GM19438 (cell line): ENCODE measurements around the gene CEP170.
"Not testable (repeated sequence)": the region's sequence is repeated elsewhere in the genome, so short reads cannot be mapped to it uniquely, and the experiment has no call there.

Experiments used
- ATAC-seq: cut with Tn5 transposase; IDR thresholded peaks from one replicate; pipeline ENCODE4 v1.9.1; 2021; ENCODE audit warnings: low read depth; ENCODE audit not compliant: unreplicated experiment

Gene CEP170

DNA sequence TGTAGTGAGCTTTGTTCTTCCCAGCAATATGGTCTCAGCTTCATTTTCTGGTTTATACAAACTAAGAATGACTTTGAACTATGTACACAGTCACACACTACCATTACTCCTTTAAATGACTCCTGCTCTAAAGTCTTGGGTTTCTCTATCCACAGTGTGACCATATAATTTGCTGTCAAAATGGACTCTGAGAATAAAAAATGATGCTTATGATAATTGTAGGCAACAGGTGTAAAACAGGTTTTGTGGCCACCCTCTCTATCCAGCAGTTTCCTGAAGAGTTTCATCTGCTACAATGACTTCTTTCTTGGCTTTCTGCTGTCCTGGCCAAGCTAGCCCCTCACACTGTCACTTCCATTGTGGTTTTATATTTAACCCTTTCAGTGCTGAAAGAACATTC, 71.4 kb downstream of the CEP170 start:
- ATAC-seq: not testable (repeated sequence)

DNA sequence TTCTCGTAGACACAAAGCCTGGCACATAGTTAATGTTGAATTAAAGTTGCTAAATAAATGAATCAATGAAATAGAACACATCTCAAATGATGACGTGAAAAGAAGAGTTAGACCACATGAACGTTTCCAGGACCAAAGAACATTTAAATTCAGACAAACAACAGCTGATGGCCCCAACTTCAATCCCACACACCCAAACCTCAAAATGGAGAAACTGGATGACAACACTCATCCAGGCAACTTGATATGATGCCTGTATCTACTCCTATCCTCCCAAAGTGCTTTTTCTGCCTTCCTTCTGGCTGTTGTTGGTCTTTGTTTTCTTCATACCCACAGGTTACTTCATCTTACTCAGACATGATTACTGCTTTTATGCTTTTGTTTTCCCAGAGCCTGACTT, 71.9 kb downstream of the CEP170 start:
- ATAC-seq: not testable (repeated sequence)

- ATAC-seq: no peak
Observed at GRCh38 chr1:243179720-243180119, 75.4 kb downstream of the CEP170 start.

DNA sequence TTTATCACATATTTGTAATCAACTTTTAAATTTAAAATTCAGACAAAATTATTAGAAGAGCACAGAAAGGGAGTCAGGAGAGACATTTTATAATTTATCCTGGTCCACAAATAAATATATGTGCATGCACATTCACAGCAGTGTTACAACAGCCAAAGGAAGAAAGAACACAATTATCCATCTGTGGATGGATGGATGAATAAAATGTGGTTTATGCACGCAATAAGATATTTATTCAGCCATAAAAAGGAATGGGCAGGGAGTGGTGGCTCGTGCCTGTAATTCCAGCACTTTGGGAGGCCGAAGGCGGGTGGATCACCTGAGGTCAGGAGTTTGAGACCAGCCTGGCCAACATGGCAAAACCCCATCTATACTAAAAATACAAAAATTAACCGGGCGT, 77.3 kb downstream of the CEP170 start:
- ATAC-seq: not testable (repeated sequence)

DNA sequence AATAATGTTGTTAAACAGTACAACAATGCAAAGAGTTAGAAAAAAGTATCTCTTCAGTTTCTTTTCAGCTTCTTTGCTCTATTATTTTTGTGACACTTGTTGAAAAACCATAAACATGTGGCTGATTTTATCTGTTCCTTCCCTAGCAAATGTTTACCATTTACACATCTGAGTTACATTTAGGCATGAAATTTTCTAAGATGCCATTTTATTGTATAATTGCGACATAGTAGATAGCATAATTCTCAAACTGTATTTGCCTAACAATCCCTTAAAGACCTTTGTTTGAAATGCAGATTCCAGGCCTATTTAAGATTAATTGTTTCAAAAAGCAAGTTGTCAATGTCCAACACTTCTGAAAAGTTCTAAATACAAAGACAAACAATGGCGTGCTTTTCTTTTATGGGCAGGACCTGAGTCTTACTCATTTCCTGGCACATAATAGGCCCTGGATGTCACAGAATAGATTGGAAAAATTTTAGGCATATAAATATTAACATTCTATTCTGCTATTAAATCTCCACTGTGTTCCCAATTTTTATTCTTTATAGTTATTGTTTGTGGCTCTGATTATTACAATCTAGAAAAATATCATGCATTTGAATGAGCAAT, 81.2 kb downstream of the CEP170 start:
- ATAC-seq: not testable (repeated sequence)

GRCh38 chr1:243164911-243165310, 90.2 kb downstream of the CEP170 start:
- ATAC-seq: not testable (repeated sequence)

GRCh38 chr1:243150906-243151305, 104.2 kb downstream of the CEP170 start:
- ATAC-seq: not testable (repeated sequence)

DNA sequence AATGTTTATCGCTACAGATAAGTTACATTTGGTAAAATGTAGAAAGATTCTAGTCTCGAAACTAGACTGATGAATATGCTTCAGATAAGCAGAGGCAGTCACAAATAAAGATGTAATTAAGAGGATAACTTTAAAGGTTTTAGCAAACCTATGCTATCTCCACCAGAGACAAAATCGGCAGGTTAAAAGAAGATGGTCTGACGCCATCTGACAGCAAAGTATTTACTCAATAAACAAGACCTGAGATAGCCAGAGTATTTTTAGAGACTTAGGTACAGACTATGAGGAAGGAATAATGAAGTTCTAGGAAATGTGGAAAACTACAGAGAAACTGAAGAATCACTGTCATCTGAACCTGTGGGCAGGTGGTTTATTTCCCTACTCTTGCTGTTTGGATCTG, 106.0 kb downstream of the CEP170 start:
- ATAC-seq: not testable (repeated sequence)

DNA sequence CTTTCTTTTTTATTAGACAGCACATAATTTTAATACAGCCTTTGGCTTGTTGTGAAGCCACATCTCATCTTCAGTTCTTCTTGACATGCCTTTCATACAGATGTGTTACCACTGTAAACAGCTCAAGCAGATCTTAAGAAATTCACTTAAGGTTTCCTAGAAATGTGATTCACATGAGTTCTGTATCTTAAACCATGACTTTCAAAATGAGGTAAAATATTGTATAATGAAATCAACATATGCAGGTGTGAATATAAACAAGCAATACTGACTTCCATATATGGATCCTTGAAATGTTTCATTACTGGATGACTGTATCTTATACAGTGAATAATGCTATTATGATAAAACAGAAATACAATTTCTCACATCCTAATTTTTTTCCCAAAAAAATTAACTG, 107.7 kb downstream of the CEP170 start:
- not testable (repeated sequence) for ATAC-seq

DNA sequence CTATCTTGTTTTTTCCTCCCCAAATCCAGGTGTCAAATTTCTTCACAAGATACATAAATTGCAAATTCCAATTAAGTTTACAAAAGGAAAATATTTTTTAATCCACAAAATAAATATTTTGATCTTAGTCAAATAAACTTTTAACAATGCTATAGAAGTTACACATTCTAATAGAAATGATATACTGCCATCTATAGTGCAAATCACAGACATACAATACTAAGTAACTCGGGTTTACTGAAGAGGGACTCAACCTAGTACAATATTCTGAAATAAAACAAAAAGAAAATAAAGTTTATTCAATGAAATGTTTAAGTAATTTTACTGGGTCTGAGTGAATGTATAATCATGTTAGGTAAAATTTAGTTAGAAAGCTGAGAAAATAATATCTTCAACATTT, 114.6 kb downstream of the CEP170 start:
- ATAC-seq: not testable (repeated sequence)

GRCh38 chr1:243122876-243123409, 132.1 kb downstream of the CEP170 start:
- ATAC-seq: not testable (repeated sequence)

GRCh38 chr1:243121939-243122338, 133.1 kb downstream of the CEP170 start:
- not testable (repeated sequence) for ATAC-seq

- ATAC-seq: not testable (repeated sequence)
Observed at GRCh38 chr1:243118601-243119322, 136.3 kb downstream of the CEP170 start.

DNA sequence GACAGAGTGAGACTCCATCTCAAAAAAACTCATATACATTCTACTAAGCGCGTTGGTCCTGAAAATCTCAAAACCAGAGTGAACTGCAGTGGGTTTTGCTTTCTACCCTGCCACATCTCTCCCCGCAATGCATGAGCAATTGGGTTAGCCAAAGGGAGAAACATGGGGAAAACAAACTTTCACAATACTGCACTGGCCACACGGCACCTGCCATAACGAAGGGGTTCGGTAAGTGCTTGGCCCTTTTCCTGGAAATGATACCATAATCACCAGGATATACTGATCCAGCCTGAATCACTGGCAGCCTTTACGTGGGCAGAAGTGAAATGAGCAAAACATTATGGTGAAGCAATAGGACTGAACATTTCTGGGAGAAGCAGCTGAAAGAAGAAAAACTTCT, 138.9 kb downstream of the CEP170 start:
- ATAC-seq: not testable (repeated sequence)

DNA sequence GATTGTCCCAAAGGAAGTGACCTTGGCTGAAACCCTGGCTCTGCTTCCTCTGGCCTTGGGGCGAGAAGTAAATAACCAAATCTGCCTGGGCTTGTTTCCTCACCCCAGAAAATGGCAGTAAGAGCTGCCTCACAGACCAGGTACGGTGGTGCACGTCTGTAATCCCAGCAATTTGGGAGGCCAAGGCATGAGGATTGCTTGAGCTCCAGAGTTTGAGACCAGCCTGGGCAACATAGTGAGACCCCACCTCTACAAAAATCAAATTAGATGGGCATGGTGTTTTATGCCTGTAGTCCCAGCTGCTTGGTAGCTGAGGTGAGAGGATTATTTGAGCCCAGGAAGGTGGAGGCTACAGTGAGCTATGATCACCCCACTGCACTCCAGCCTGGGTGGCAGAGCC, 140.3 kb downstream of the CEP170 start:
- ATAC-seq: not testable (repeated sequence)

GRCh38 chr1:243114059-243114713, 140.9 kb downstream of the CEP170 start:
- ATAC-seq: peak; percentile 88

- ATAC-seq: not testable (repeated sequence)
Observed at GRCh38 chr1:243107171-243107570, 147.9 kb downstream of the CEP170 start.

DNA sequence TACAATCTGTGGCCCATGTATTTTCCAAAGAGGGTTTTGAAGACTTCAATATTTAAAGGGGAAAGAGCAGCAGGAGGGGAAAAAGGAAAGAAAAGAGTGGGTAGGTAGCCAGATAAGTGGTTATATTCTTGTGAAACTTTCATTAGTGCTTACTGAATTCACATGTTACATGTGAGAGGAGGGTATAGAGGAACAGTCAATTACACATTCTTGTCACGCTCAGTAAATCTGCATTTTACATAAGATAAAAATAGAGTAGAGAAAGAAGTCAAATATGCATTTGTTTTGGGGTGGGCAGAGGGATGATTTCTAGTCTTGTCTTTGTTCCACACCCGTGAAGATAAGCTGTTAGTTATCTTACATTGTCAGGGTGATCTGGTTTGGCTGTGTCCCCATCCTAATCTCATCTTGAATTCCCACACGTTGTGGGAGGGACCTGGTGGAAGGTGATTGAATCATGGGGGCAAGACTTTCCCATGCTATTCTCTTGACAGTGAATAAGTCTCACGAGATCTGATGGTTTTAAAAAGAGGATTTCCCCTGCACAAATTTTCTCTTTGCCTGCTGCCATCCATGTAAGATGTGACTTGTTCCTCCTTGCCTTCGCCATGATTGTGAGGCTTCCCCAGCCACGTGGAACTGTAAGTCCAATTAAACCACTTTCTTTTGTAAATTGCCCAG, 149.3 kb downstream of the CEP170 start:
- not testable (repeated sequence) for ATAC-seq

DNA sequence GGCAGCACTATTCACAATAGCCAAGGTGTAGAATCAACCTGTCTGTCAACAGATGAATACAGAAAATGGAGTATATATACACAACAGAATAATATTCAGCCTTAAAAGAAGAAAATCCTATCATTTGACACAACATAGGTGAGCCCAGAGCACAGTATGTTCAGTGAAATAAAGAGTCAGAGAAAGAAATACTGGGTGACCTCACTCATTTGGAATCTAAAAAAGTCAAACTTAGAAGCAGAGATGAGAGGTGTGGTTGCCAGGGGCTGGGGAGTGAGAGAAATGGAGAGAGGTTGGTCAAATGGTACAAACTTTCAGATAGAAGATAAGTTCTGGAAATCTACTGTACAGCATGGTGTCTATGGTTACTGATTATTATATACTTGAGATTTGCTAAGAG, 150.0 kb downstream of the CEP170 start:
- not testable (repeated sequence) for ATAC-seq

DNA sequence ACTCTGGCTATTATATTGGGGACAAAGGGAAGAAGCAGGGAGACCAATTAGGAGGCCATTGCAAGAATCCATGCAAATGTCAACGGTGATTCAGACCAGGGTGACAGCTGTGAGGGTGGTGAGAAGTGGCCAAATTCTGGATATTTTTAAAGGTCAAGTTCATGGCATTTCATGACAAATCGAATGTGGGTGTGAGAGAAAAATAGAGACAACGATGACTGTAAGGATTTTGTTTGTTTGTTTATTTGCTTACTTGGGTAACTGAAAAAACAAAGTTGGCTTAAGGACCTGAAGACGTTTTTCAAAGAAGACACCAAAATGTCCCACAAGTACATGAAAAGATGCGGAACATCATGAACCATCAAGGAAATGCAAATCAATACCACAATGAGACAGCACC, 150.6 kb downstream of the CEP170 start:
- not testable (repeated sequence) for ATAC-seq
